IMR-90 (cell line): ENCODE results near the gene SLC34A3. TPM values are rescaled to one million over a fixed set of nuclear protein-coding genes. Genes with fewer than 3 reads are reported as not detected.

ENCODE experiments used
- ATAC-seq: fragments of 200-7000 bp; cut with Tn5 transposase; 2 replicates; pipeline ENCODE4 v1.9.1; 2020; ENCODE audit warnings: low read depth, mild to moderate bottlenecking, moderate library complexity
- BruUV-seq: library from RNA; stranded (reverse); fragments of 400-500 nt; replicated peaks from 2 replicates; lab custom pipeline; 2021; lab: Mats Ljungman, UMichigan
- CTCF ChIA-PET: fragments of 300-600 bp; formaldehyde crosslinking; extraction: SDS; loops from one replicate; lab custom pipeline; 2021; ENCODE audit warnings: antibody characterized with exemption; lab: Yijun Ruan, JAX
- POLR2A ChIA-PET: fragments of 300-600 bp; sonication (Branson Sonifier 250); formaldehyde crosslinking; loops from one replicate; lab custom pipeline; 2022; ENCODE audit warnings: antibody characterized with exemption; ENCODE audit not compliant: unreplicated experiment; lab: Charles Lee
- DNase-seq: peaks from one replicate; pipeline ENCODE4 v3.0.0; 2013
- H2AFZ ChIP-seq: replicated peaks from 2 replicates; pipeline ENCODE3; 2013; ENCODE audit warnings: low read length, mild to moderate bottlenecking; ENCODE audit not compliant: poor library complexity
- H2AK5ac ChIP-seq: 2 replicates; pipeline ENCODE4 v1.6.1; 2013; ENCODE audit warnings: low read depth, low read length, inconsistent platforms
- H2AK9ac ChIP-seq: replicated peaks from 2 replicates; pipeline ENCODE3; 2013; ENCODE audit warnings: mild to moderate bottlenecking, low read depth, low read length, moderate library complexity; ENCODE audit not compliant: poor library complexity
- H2BK120ac ChIP-seq: 2 replicates; pipeline ENCODE4 v1.6.1; 2013; ENCODE audit warnings: low read depth, low read length, inconsistent platforms
- H2BK15ac ChIP-seq: 3 replicates; pipeline ENCODE4 v1.6.1; 2013; ENCODE audit warnings: low read depth, low read length, inconsistent platforms
- H2BK20ac ChIP-seq: 2 replicates; pipeline ENCODE4 v1.6.1; 2013; ENCODE audit warnings: low read depth, mild to moderate bottlenecking, inconsistent platforms, low read length, moderate library complexity
- H2BK5ac ChIP-seq: 2 replicates; pipeline ENCODE4 v1.6.1; 2013; ENCODE audit warnings: mild to moderate bottlenecking, low read depth, low read length, inconsistent platforms; ENCODE audit not compliant: poor library complexity, severe bottlenecking
- H3K14ac ChIP-seq: replicated peaks from 2 replicates; pipeline ENCODE4 v1.6.1; 2013; ENCODE audit warnings: low read depth, low read length, inconsistent platforms
- H3K18ac ChIP-seq: 2 replicates; pipeline ENCODE4 v1.6.1; 2013; ENCODE audit warnings: low read depth, low read length, control low read depth
- H3K23ac ChIP-seq: 2 replicates; pipeline ENCODE4 v1.6.1; 2013; ENCODE audit warnings: low read depth, low read length, inconsistent platforms
- H3K27ac ChIP-seq: 2 replicates; pipeline ENCODE4 v1.5.1; 2013; ENCODE audit warnings: mild to moderate bottlenecking, control low read depth, low read length; ENCODE audit not compliant: insufficient read depth
- H3K27me3 ChIP-seq: 2 replicates; pipeline ENCODE4 v1.6.1; 2013; ENCODE audit warnings: low read length; ENCODE audit not compliant: control insufficient read depth, insufficient read depth
- H3K36me3 ChIP-seq: 2 replicates; pipeline ENCODE4 v1.6.1; 2013; ENCODE audit warnings: low read length, mixed read lengths; ENCODE audit not compliant: control insufficient read depth, insufficient read depth
- H3K4ac ChIP-seq: 2 replicates; pipeline ENCODE4 v1.6.1; 2013; ENCODE audit warnings: low read depth, low read length, inconsistent platforms
- H3K4me1 ChIP-seq: 2 replicates; pipeline ENCODE4 v1.6.1; 2013; ENCODE audit warnings: low read length, mixed read lengths; ENCODE audit not compliant: control insufficient read depth, insufficient read depth
- H3K4me2 ChIP-seq: 2 replicates; pipeline ENCODE4 v1.6.1; 2013; ENCODE audit warnings: low read depth, mild to moderate bottlenecking, control low read depth, low read length, moderate library complexity
- H3K4me3 ChIP-seq: 2 replicates; pipeline ENCODE4 v1.5.1; 2013; ENCODE audit warnings: low read depth, mild to moderate bottlenecking, control low read depth, low read length, moderate library complexity; ENCODE audit not compliant: insufficient read depth
- H3K56ac ChIP-seq: 2 replicates; pipeline ENCODE4 v1.6.1; 2013; ENCODE audit warnings: low read length, inconsistent platforms; ENCODE audit not compliant: insufficient read depth; ENCODE audit errors: extremely low read depth
- H3K79me1 ChIP-seq, 2 experiments: 2 replicates each; pipeline ENCODE4 v1.6.1; 2013; ENCODE audit warnings: low read length in 2 of 2, inconsistent platforms in 1 of 2, low read depth in 1 of 2
- H3K9ac ChIP-seq: 2 replicates; pipeline ENCODE4 v1.6.1; 2013; ENCODE audit warnings: low read depth, low read length, control low read depth
- H3K9me1 ChIP-seq: 2 replicates; pipeline ENCODE4 v1.6.1; 2013; ENCODE audit warnings: low read length, inconsistent platforms; ENCODE audit not compliant: insufficient read depth
- H3K9me3 ChIP-seq: 2 replicates; pipeline ENCODE4 v1.6.1; 2013; ENCODE audit warnings: low read length; ENCODE audit not compliant: control insufficient read depth, insufficient read depth
- H4K20me1 ChIP-seq: 2 replicates; pipeline ENCODE4 v1.6.1; 2013; ENCODE audit warnings: low read length, inconsistent platforms; ENCODE audit not compliant: insufficient read depth
- H4K5ac ChIP-seq: 2 replicates; pipeline ENCODE4 v1.6.1; 2013; ENCODE audit warnings: mild to moderate bottlenecking, low read depth, low read length, control low read depth
- H4K8ac ChIP-seq, 2 experiments: 2 replicates each; pipeline ENCODE4 v1.6.1; 2013; ENCODE audit warnings: low read depth in 2 of 2, low read length in 2 of 2, control low read depth in 1 of 2, inconsistent platforms in 1 of 2
- H4K91ac ChIP-seq: 2 replicates; pipeline ENCODE4 v1.6.1; 2013; ENCODE audit warnings: low read depth, low read length, inconsistent platforms; ENCODE audit not compliant: insufficient read depth
- BHLHE40 ChIP-seq: fragments of 150-350 bp; IDR thresholded peaks from 2 replicates; pipeline ENCODE4 v1.6.1; 2016; ENCODE audit warnings: mild to moderate bottlenecking, low read depth, low read length
- MAZ ChIP-seq: IDR thresholded peaks from 2 replicates; pipeline ENCODE4 v1.6.1; 2012; ENCODE audit warnings: low read depth, mild to moderate bottlenecking, low read length, improper control_type of control experiment, moderate library complexity, borderline replicate concordance
- RCOR1 ChIP-seq: IDR thresholded peaks from 2 replicates; pipeline ENCODE4 v1.6.1; 2012; ENCODE audit warnings: mild to moderate bottlenecking, low read length, improper control_type of control experiment; ENCODE audit not compliant: insufficient replicate concordance
- SMC3 ChIP-seq: fragments of 150-350 bp; IDR thresholded peaks from 2 replicates; pipeline ENCODE4 v1.6.1; 2016; ENCODE audit warnings: low read depth, mild to moderate bottlenecking, antibody characterized with exemption, low read length, moderate library complexity
- WGBS, 2 experiments: methylation state at CpG; one replicate each; pipeline versions ENCODE4 v1.1.5 to v1.1.7; 2013; ENCODE audit warnings: missing lambda C conversion rate in 2 of 2; ENCODE audit not compliant: insufficient read length in 1 of 2; ENCODE audit errors: extremely low coverage in 2 of 2; 5-methylcytosine and 5-hydroxymethylcytosine counted together
- dilution Hi-C: fragments of 300-500 bp; cut with HindIII; formaldehyde crosslinking; loops from one replicate; pipeline ENCODE4 v1.14.3; 2018; ENCODE audit warnings: low sequenced_read_pairs; ENCODE audit not compliant: unreplicated experiment
- in situ Hi-C: fragments of 300-500 bp; cut with MboI; formaldehyde crosslinking; loops from 3 replicates; pipeline ENCODE4 v1.14.3; 2019; ENCODE audit warnings: low sequenced_read_pairs, inconsistent platforms, mixed read lengths
- intact Hi-C: fragments of 100-400 bp; cut with micrococcal nuclease; formaldehyde crosslinking; loops from 2 replicates; pipeline ENCODE4 v1.10.0; 2022
- polyA plus RNA-seq, 3 experiments: library from polyadenylated mRNA; depleted of rRNA; stranded (reverse); fragments of >200 nt; gene quantifications; 2 replicates each; pipeline ENCODE4 v1.2.3, GENCODE V29; 2012; ENCODE audit warnings: low replicate concordance in 1 of 3
- total RNA-seq: library from RNA; depleted of rRNA; stranded (reverse); fragments of >200 nt; gene quantifications from 2 replicates; pipeline ENCODE4 v1.2.3, GENCODE V29; 2012

The SLC34A3 gene
- total and polyA plus RNA-seq, 2 of the 4 experiments (the other 2 are of a cell fraction): not detected

DNA sequence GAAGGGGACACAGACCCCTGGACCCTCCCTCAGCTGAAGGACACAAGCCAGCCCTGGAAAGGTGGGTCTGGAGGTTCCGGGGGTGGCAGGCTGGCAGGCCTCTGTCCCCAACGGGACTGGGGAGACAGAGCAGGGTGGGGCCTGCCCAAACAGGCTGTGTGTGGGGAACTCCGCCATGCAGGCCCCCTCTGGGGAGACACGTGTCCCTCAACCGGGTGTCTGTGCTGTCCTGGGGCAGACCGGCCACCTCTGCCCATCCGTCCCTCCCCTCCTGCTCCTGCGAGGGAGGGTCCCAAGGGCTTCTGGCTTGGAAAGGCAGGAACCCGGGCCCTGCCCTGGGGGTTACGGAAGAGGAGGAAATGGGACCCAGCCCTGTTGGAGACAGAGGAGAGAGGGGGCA is 1.4 kb downstream of the SLC34A3 start:
- in situ Hi-C loops: no loop called here

More for the DNA sequence above, 1.4 kb downstream of the SLC34A3 start:
- no peak overlapping the region for H3K18ac ChIP-seq
- no peaks in the 10 kb centered on the region for H3K9me3 ChIP-seq
- H3K27ac ChIP-seq: no peak overlapping the region
- ChIA-PET POLR2A (no interaction called here), CTCF (no interaction called here)
- dilution Hi-C loops: no loop called here
- H3K4me3 ChIP-seq: no peak overlapping the region
- no peak overlapping the region for H2BK120ac ChIP-seq
- H4K5ac ChIP-seq: no peak overlapping the region
- H2BK20ac ChIP-seq: no peak overlapping the region
- DNase-seq (no peak), ATAC-seq (no peak)
- H4K20me1 ChIP-seq: peaks cover 3% of the 10 kb centered on the region; the same call in 1 of the 2 replicates
- H3K14ac ChIP-seq: no peak overlapping the region
- no peak overlapping the region for H2AFZ ChIP-seq
- no peak for TF ChIP-seq SMC3
- TF ChIP-seq RCOR1: no peak
- TF ChIP-seq BHLHE40: no peak
- no peak for TF ChIP-seq MAZ
- H2BK5ac ChIP-seq: no peak overlapping the region
- H3K36me3 ChIP-seq: no peaks in the 10 kb centered on the region
- BruUV-seq: no TSS peak
- H2BK15ac ChIP-seq: no peak overlapping the region
- peaks cover 1% of the 10 kb centered on the region; the same call in 1 of the 2 replicates for H3K27me3 ChIP-seq
- intact Hi-C loops: no loop called here
- H3K4ac ChIP-seq: no peak overlapping the region
- no peak overlapping the region for H3K56ac ChIP-seq
- no peak overlapping the region for H2AK5ac ChIP-seq
- peaks cover 4% of the 10 kb centered on the region; the same call in 1 of the 2 replicates for H3K4me1 ChIP-seq
- no peak overlapping the region for H2AK9ac ChIP-seq
- H4K8ac ChIP-seq: no peak overlapping the region
- no peak overlapping the region for H3K4me2 ChIP-seq
- H3K9me1 ChIP-seq: no peaks in the 10 kb centered on the region
- 86% methylated on average over 2 of the region's 10 CpGs; no CpG with 5 or more reads in 1 of the 2 experiments for WGBS, 2 experiments
- no peak overlapping the region for H3K23ac ChIP-seq
- peaks cover 0 to 6% of the 10 kb centered on the region in 2 experiments; a peak in 2 of 4 replicates for H3K79me1 ChIP-seq
- H4K91ac ChIP-seq: no peak overlapping the region
- H3K9ac ChIP-seq: no peak overlapping the region
